Measurements from ENCODE around the gene IL22RA1. TPM values are rescaled to one million over a fixed set of nuclear protein-coding genes. Genes with fewer than 3 reads are reported as not detected.
A peak's percentile ranks its signal among the peaks of the same experiment; 100 is the strongest.

The IL22RA1 gene
- total RNA-seq, 2 donors from 2014 or later = not detected

GRCh38 chr1:24096009-24096738, 46.8 kb downstream of the IL22RA1 start:
- H3K4me1 Mint-ChIP-seq = no peaks in the 10 kb centered on the region
- H3K27ac Mint-ChIP-seq = no peak overlapping the region
- no peaks in the 10 kb centered on the region for H3K9me3 Mint-ChIP-seq
- no peak overlapping the region for H3K4me3 Mint-ChIP-seq
- H3K36me3 Mint-ChIP-seq (ENCODE audit: low read depth) = no peaks in the 10 kb centered on the region
- no peak for ATAC-seq (replicated peaks)
- H3K27me3 Mint-ChIP-seq = peaks cover 6% of the 10 kb centered on the region

- Mint-ChIP-seq H3K4me3 (no peak overlapping the region), H3K27me3 (peaks cover 6% of the 10 kb centered on the region), H3K27ac (no peak overlapping the region), H3K36me3 (ENCODE audit: low read depth) (no peaks in the 10 kb centered on the region), H3K9me3 (no peaks in the 10 kb centered on the region), H3K4me1 (no peaks in the 10 kb centered on the region)
- ATAC-seq (replicated peaks) = no peak
These were observed 47.6 kb downstream of the IL22RA1 start for GRCh38 chr1:24095140-24095859.

GRCh38 chr1:24094554-24094953, 48.4 kb downstream of the IL22RA1 start:
- Mint-ChIP-seq H3K27me3 (peaks cover 6% of the 10 kb centered on the region), H3K36me3 (ENCODE audit: low read depth) (no peaks in the 10 kb centered on the region), H3K4me3 (no peak overlapping the region), H3K4me1 (no peaks in the 10 kb centered on the region), H3K9me3 (no peaks in the 10 kb centered on the region), H3K27ac (no peak overlapping the region)
- no peak for ATAC-seq (replicated peaks)

- Mint-ChIP-seq H3K4me1 (no peaks in the 10 kb centered on the region), H3K4me3 (no peak overlapping the region), H3K9me3 (no peaks in the 10 kb centered on the region), H3K27me3 (peaks cover 6% of the 10 kb centered on the region), H3K36me3 (ENCODE audit: low read depth) (no peaks in the 10 kb centered on the region), H3K27ac (no peak overlapping the region)
- ATAC-seq (replicated peaks) = no peak
These were observed 49.2 kb downstream of the IL22RA1 start for GRCh38 chr1:24093732-24094131.

GRCh38 chr1:24092979-24093378, 50.0 kb downstream of the IL22RA1 start:
- Mint-ChIP-seq H3K27ac (no peak overlapping the region), H3K4me1 (no peaks in the 10 kb centered on the region), H3K27me3 (peaks cover 6% of the 10 kb centered on the region), H3K9me3 (no peaks in the 10 kb centered on the region), H3K36me3 (ENCODE audit: low read depth) (no peaks in the 10 kb centered on the region), H3K4me3 (no peak overlapping the region)
- no peak for ATAC-seq (replicated peaks)

GRCh38 chr1:24091971-24092482, 50.9 kb downstream of the IL22RA1 start:
- H3K36me3 Mint-ChIP-seq (ENCODE audit: low read depth) = no peaks in the 10 kb centered on the region
- no peak overlapping the region for H3K4me3 Mint-ChIP-seq
- peak; percentile 52 for ATAC-seq (replicated peaks)
- peaks cover 9% of the 10 kb centered on the region for H3K27me3 Mint-ChIP-seq
- H3K27ac Mint-ChIP-seq = no peak overlapping the region
- no peaks in the 10 kb centered on the region for H3K4me1 Mint-ChIP-seq
- H3K9me3 Mint-ChIP-seq = no peaks in the 10 kb centered on the region

DNA sequence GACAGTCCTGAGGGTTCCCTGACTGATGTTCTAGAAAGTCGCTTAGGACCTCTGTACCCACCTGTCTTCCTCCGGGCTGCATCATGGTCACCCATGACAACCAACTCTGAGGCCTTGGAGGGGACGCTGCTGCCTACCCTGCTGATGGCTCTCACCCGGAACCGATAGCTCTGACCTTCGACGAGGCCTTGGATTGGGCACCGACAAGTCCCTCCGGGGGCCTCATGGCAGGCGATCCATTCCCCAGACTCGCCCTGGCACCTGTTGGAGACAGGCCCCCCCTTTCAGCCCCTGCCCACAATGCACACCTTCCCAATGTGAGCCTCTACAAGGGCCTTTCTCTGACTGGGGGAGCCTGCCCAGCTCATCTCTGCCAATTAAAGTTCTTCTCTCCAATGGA, 52.2 kb downstream of the IL22RA1 start:
- no peaks in the 10 kb centered on the region for H3K9me3 Mint-ChIP-seq
- H3K27me3 Mint-ChIP-seq = peaks cover 9% of the 10 kb centered on the region
- no peaks in the 10 kb centered on the region for H3K36me3 Mint-ChIP-seq (ENCODE audit: low read depth)
- H3K4me3 Mint-ChIP-seq = no peak overlapping the region
- no peaks in the 10 kb centered on the region for H3K4me1 Mint-ChIP-seq
- H3K27ac Mint-ChIP-seq = no peak overlapping the region
- no peak for ATAC-seq (replicated peaks)

DNA sequence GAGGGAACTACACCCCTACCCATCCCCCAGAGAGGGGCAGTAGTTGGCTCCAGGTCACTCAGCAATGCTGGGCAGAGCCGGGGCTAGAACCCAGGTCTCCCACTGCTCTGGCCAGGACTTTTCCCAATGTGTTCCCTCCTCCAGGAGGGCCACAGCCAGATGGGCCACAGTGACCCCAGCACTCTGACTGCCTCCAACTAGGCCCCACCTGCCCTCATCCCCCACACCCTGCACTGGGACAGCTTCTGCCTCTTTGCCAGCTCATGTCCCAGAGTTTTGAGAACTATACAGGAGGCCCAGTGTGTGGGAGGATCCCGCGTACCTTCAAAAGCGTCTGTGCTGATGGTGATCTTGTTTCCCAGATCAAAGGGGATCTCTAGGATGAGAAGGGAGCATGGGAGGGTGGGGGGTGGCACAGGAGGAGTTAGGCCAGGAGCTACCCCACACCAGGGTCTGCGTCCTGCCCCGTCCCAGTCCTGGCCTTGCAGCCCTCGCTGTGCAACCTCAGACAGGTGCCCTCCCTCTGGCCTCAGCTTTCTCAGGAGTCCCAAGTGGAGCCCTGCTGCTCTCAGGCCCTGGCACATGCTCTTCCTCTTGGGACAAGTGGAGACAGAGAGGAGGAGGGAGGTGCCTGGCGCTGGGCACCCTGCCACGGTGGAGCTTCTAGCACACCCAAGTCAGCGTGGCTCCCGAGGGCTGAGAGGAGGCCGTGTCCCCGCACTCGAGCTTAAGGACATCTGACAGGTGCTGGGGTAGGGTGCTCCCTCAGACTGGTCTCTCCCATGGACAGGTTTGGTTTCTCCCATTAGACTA, 53.0 kb downstream of the IL22RA1 start:
- Mint-ChIP-seq H3K27me3 (peaks cover 11% of the 10 kb centered on the region), H3K9me3 (no peaks in the 10 kb centered on the region), H3K36me3 (ENCODE audit: low read depth) (no peaks in the 10 kb centered on the region), H3K4me1 (no peaks in the 10 kb centered on the region), H3K27ac (no peak overlapping the region), H3K4me3 (no peak overlapping the region)
- no peak for ATAC-seq (replicated peaks)

DNA sequence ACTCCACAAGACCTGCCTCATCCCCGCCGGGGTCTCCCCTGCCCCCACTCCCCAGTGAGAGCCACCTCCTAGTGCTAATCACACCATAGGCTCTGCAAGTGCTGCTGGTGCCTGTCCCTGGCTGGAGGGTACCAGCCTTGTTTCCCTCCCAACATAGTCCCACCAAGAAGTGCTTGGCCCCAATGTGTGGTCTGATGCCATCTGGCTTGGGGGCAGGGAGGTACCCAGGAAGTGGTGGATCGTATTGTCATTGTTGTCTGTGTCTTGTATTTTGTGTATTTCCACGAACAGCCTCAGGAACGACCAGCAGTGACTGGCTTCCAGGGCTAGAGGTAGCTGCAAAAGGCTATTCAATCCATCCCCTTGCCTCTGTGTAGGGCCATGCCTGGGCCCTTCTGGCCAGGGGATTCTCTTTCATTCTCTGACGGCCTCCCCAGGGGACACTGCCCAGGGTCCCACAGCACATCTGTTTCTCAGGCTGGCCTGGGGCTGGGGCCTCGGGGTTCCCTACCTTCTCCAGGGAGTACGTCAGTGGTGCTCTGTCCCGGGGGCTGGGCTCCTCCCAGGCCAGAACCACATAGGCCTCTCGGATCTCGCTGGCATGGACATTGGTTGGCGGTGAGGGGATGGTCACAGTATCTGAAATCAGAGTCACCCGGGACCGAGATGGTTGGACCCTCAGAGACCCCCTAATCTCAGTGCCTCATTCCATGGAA, 53.8 kb downstream of the IL22RA1 start:
- no peaks in the 10 kb centered on the region for H3K4me1 Mint-ChIP-seq
- H3K36me3 Mint-ChIP-seq (ENCODE audit: low read depth) = no peaks in the 10 kb centered on the region
- no peak overlapping the region for H3K4me3 Mint-ChIP-seq
- no peak overlapping the region for H3K27ac Mint-ChIP-seq
- H3K27me3 Mint-ChIP-seq = peaks cover 10% of the 10 kb centered on the region
- H3K9me3 Mint-ChIP-seq = no peaks in the 10 kb centered on the region
- ATAC-seq (replicated peaks) = no peak

DNA sequence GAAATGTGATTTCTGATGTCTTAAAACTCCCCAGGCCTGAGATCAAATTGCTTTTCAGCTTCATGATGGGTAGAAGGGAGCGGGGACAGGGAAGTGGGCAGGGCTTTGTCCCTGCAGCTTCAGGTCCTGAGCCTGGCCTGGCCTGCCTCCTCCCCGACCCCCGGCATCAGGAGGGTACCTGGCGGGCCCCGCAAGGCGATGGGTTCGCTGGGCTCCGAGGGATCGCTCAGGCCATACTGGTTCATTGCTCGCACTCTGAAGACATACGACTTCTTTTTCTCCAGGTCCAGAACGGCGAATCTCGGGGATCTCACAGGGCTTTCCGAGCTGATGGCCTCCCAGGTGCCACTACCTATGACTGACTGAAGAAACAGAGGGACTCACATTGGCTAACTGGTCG, 56.5 kb downstream of the IL22RA1 start:
- ATAC-seq (replicated peaks) = no peak
- Mint-ChIP-seq H3K36me3 (ENCODE audit: low read depth) (no peaks in the 10 kb centered on the region), H3K27me3 (peaks cover 7% of the 10 kb centered on the region), H3K4me3 (no peak overlapping the region), H3K4me1 (no peaks in the 10 kb centered on the region), H3K27ac (no peak overlapping the region), H3K9me3 (no peaks in the 10 kb centered on the region)

DNA sequence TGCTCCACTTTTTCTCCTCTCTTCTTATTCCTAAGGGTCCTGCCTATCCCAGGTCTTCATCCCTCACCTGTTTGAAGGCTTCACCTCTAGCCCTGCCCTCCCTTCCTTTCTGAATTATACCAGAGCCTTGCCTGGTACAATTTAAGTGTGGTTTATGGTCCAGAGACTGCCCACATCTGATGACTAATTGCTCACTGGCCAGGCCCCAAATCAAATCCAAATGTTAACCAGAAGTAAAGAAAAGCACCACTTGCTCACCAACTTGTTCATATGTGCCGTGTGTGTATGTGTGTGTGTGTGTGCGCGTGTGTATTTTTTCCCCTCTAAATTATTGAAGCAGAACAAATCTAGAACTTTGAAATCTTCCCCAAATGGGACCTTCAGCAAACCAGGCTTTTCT, 57.4 kb downstream of the IL22RA1 start:
- no peak overlapping the region for H3K4me3 Mint-ChIP-seq
- no peaks in the 10 kb centered on the region for H3K36me3 Mint-ChIP-seq (ENCODE audit: low read depth)
- no peak for ATAC-seq (replicated peaks)
- H3K9me3 Mint-ChIP-seq = no peaks in the 10 kb centered on the region
- H3K4me1 Mint-ChIP-seq = no peaks in the 10 kb centered on the region
- H3K27me3 Mint-ChIP-seq = peaks cover 7% of the 10 kb centered on the region
- H3K27ac Mint-ChIP-seq = no peak overlapping the region

DNA sequence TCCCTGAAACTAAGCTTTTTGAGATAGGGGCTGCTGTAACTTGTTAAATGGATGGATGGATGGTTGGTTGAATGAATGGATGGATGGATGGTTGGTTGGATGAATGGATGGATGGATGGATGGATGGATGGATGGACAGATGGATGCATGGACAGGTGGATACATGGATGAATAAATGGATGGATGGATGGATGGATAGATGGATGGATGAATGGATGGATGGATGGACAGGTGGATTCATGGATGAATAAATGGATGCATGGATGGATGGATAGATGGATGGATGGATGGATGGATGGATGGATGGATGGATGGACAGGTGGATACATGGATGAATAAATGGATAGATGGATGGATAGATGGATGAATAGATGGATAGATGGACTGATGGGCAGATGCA, 57.9 kb downstream of the IL22RA1 start:
- ATAC-seq (replicated peaks) = no peak
- Mint-ChIP-seq H3K9me3 (no peaks in the 10 kb centered on the region), H3K4me1 (no peaks in the 10 kb centered on the region), H3K27me3 (peaks cover 7% of the 10 kb centered on the region), H3K4me3 (no peak overlapping the region), H3K36me3 (ENCODE audit: low read depth) (no peaks in the 10 kb centered on the region), H3K27ac (no peak overlapping the region)

- Mint-ChIP-seq H3K27ac (no peak overlapping the region), H3K27me3 (peaks cover 7% of the 10 kb centered on the region), H3K4me1 (no peaks in the 10 kb centered on the region), H3K9me3 (no peaks in the 10 kb centered on the region), H3K4me3 (no peak overlapping the region), H3K36me3 (ENCODE audit: low read depth) (no peaks in the 10 kb centered on the region)
- no peak for ATAC-seq (replicated peaks)
These were observed 58.9 kb downstream of the IL22RA1 start for GRCh38 chr1:24084050-24084449.

DNA sequence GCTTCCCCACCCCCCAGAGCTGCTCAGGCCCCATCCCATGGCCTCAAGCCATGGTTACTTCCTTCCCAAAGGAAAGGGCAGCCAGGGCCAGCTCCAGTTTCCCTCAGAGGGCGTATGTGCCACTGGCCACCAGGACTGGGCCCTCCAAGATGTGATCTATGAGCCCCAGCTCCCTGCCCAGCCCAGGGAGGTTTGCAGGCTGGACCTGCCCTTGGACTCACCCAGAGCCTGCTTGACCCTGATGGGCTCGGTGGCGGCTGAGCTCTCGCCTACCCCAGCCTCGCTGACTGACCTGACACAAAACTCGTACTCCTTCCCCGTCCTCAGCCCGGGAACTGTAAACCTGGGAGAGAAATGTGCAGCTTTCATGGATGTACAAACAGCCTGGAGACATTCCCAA, 60.6 kb downstream of the IL22RA1 start:
- Mint-ChIP-seq H3K4me1 (no peaks in the 10 kb centered on the region), H3K27ac (no peak overlapping the region), H3K27me3 (peaks cover 4% of the 10 kb centered on the region), H3K9me3 (no peaks in the 10 kb centered on the region), H3K4me3 (no peak overlapping the region), H3K36me3 (ENCODE audit: low read depth) (no peaks in the 10 kb centered on the region)
- no peak for ATAC-seq (replicated peaks)

Measured in activated T-helper 17 cell treated with anti-CD3 and anti-CD28 coated beads, Interleukin-2, amount 50 U/mL, for 72 hours (primary cell).